Measurements from ENCODE around the gene DAB2IP.

GRCh38 chr9:121671612-121672155 lies 20.2 kb downstream of the DAB2IP start:
- TF ChIP-seq, protein P1, sequence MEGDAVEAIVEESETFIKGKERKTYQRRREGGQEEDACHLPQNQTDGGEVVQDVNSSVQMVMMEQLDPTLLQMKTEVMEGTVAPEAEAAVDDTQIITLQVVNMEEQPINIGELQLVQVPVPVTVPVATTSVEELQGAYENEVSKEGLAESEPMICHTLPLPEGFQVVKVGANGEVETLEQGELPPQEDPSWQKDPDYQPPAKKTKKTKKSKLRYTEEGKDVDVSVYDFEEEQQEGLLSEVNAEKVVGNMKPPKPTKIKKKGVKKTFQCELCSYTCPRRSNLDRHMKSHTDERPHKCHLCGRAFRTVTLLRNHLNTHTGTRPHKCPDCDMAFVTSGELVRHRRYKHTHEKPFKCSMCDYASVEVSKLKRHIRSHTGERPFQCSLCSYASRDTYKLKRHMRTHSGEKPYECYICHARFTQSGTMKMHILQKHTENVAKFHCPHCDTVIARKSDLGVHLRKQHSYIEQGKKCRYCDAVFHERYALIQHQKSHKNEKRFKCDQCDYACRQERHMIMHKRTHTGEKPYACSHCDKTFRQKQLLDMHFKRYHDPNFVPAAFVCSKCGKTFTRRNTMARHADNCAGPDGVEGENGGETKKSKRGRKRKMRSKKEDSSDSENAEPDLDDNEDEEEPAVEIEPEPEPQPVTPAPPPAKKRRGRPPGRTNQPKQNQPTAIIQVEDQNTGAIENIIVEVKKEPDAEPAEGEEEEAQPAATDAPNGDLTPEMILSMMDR (conservative IDR thresholded peaks at IDR 0.05; ENCODE audit: low read depth, low read length), result no peak
- TF ChIP-seq RAD21 (IDR thresholded peaks at IDR 0.05; ENCODE audit: low read length), result no peak
- TF ChIP-seq RFX5 (IDR thresholded peaks at IDR 0.05; ENCODE audit: low read depth, low read length), result no peak
- TF ChIP-seq POLR2A (IDR thresholded peaks at IDR 0.05; ENCODE audit: low read depth, low read length), result no peak
- TF ChIP-seq FOS (IDR thresholded peaks at IDR 0.05; ENCODE audit: low read depth, low read length), result no peak
- TF ChIP-seq, protein P2, sequence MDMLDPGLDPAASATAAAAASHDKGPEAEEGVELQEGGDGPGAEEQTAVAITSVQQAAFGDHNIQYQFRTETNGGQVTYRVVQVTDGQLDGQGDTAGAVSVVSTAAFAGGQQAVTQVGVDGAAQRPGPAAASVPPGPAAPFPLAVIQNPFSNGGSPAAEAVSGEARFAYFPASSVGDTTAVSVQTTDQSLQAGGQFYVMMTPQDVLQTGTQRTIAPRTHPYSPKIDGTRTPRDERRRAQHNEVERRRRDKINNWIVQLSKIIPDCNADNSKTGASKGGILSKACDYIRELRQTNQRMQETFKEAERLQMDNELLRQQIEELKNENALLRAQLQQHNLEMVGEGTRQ (IDR thresholded peaks at IDR 0.05; ENCODE audit: low read depth, low read length), result no peak
- TF ChIP-seq, protein P3, sequence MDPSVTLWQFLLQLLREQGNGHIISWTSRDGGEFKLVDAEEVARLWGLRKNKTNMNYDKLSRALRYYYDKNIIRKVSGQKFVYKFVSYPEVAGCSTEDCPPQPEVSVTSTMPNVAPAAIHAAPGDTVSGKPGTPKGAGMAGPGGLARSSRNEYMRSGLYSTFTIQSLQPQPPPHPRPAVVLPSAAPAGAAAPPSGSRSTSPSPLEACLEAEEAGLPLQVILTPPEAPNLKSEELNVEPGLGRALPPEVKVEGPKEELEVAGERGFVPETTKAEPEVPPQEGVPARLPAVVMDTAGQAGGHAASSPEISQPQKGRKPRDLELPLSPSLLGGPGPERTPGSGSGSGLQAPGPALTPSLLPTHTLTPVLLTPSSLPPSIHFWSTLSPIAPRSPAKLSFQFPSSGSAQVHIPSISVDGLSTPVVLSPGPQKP (IDR thresholded peaks at IDR 0.05; ENCODE audit: borderline replicate concordance, low read depth, low read length), result no peak
